Naive B cell (primary cell): ENCODE results near the gene TSPAN3. TPM values are rescaled to one million over a fixed set of nuclear protein-coding genes. Genes with fewer than 3 reads are reported as not detected.

Experiments
- ATAC-seq, 2 donors: fragments of 150-1000 bp; cut with Tn5 transposase; 2 replicates each; pipeline ENCODE4 v1.10.0; 2021; ENCODE audit warnings: low read depth in 2 of 2, mild to moderate bottlenecking in 2 of 2, moderate library complexity in 2 of 2
- DNase-seq: peaks from one replicate; pipeline ENCODE4 v3.0.0; 2022
- H3K27ac Mint-ChIP-seq, 6 donors: one replicate each; pipeline ENCODE4 v1.8.0; 2020 to 2022; ENCODE audit warnings: mild to moderate bottlenecking in 6 of 6, mixed read lengths in 6 of 6, moderate library complexity in 5 of 6, inconsistent platforms in 2 of 6
- H3K27me3 Mint-ChIP-seq, 3 donors: one replicate each; pipeline ENCODE4 v1.8.0; 2021 to 2022; ENCODE audit warnings: mixed read lengths in 3 of 3, mild to moderate bottlenecking in 1 of 3
- H3K36me3 Mint-ChIP-seq, 2 donors: one replicate each; pipeline ENCODE4 v1.8.0; 2020 to 2022; ENCODE audit warnings: mixed read lengths in 2 of 2, inconsistent platforms in 1 of 2, mild to moderate bottlenecking in 1 of 2
- H3K4me1 Mint-ChIP-seq, 3 donors: one replicate each; pipeline ENCODE4 v1.8.0; 2020 to 2022; ENCODE audit warnings: mixed read lengths in 3 of 3, inconsistent platforms in 1 of 3, mild to moderate bottlenecking in 1 of 3, moderate library complexity in 1 of 3
- H3K4me3 Mint-ChIP-seq, 8 donors: one replicate each; pipeline ENCODE4 v1.8.0; 2020 to 2022; ENCODE audit warnings: mild to moderate bottlenecking in 8 of 8, mixed read lengths in 8 of 8, moderate library complexity in 8 of 8, inconsistent platforms in 2 of 8
- H3K9me3 Mint-ChIP-seq, 7 donors: one replicate each; pipeline ENCODE4 v1.8.0; 2020 to 2022; ENCODE audit warnings: mixed read lengths in 7 of 7, mild to moderate bottlenecking in 5 of 7, inconsistent platforms in 2 of 7, moderate library complexity in 1 of 7
- polyA plus RNA-seq, 6 donors: library from polyadenylated mRNA; unstranded; fragments of 300-500 nt; fragmentation: Illumina TruSeq; gene quantifications; one replicate each; pipeline ENCODE4 v1.2.3, GENCODE V29; 2021; ENCODE audit warnings: low read depth in 6 of 6

The TSPAN3 gene
- polyA plus RNA-seq, 6 donors from 2014 or later = 418 to 685 (median 569) TPM

GRCh38 chr15:77059786-77060361 is 11.0 kb downstream of the TSPAN3 start:
- Mint-ChIP-seq H3K27me3 (no peaks in the 10 kb centered on the region), H3K27ac (peak overlapping the region; percentile 24 to 91 (median 64)), H3K36me3 (no peaks in the 10 kb centered on the region), H3K9me3 (no peaks in the 10 kb centered on the region), H3K4me1 (peaks cover 71 to 90% (median 78%) of the 10 kb centered on the region in 3 donors), H3K4me3 (peak overlapping the region; percentile 15 to 87 (median 70))
- DNase-seq = no peak
- peak; percentile 45 to 62 for ATAC-seq

- peaks cover 68 to 89% (median 77%) of the 10 kb centered on the region in 3 donors for H3K4me1 Mint-ChIP-seq
- H3K27me3 Mint-ChIP-seq = no peaks in the 10 kb centered on the region
- H3K9me3 Mint-ChIP-seq = no peaks in the 10 kb centered on the region
- no peak for ATAC-seq
- peak overlapping the region in 1 of 8 donors; percentile 3 for H3K4me3 Mint-ChIP-seq
- no peaks in the 10 kb centered on the region for H3K36me3 Mint-ChIP-seq
- DNase-seq = no peak
- H3K27ac Mint-ChIP-seq = peak overlapping the region in 5 of 6 donors; percentile 10 to 49 (median 21)
Observed at GRCh38 chr15:77058468-77058867, 12.4 kb downstream of the TSPAN3 start.

GRCh38 chr15:77057685-77058084 is 13.2 kb downstream of the TSPAN3 start:
- Mint-ChIP-seq H3K27me3 (no peaks in the 10 kb centered on the region), H3K4me1 (peaks cover 62 to 84% (median 76%) of the 10 kb centered on the region in 3 donors)

GRCh38 chr15:77057072-77057471 is 13.8 kb downstream of the TSPAN3 start:
- H3K36me3 Mint-ChIP-seq = peaks cover 0 to 7% of the 10 kb centered on the region in 2 donors
- no peak for ATAC-seq
- H3K9me3 Mint-ChIP-seq = no peaks in the 10 kb centered on the region
- peaks cover 59 to 80% (median 71%) of the 10 kb centered on the region in 3 donors for H3K4me1 Mint-ChIP-seq
- no peak for DNase-seq
- no peaks in the 10 kb centered on the region for H3K27me3 Mint-ChIP-seq
- peak overlapping the region in 1 of 8 donors; percentile 18 for H3K4me3 Mint-ChIP-seq
- peak overlapping the region in 3 of 6 donors; percentile 20 to 45 (median 23) for H3K27ac Mint-ChIP-seq

More at GRCh38 chr15:77057685-77058084, 13.2 kb downstream of the TSPAN3 start:
- H3K9me3 Mint-ChIP-seq = no peaks in the 10 kb centered on the region
- H3K27ac Mint-ChIP-seq = peak overlapping the region in 3 of 6 donors; percentile 10 to 45 (median 21)
- ATAC-seq (no peak), DNase-seq (no peak)
- H3K36me3 Mint-ChIP-seq = peaks cover 0 to under 1% of the 10 kb centered on the region in 2 donors
- H3K4me3 Mint-ChIP-seq = peak overlapping the region in 1 of 8 donors; percentile 8

GRCh38 chr15:77053709-77054108 is 17.2 kb downstream of the TSPAN3 start:
- no peak for DNase-seq
- peak overlapping the region in 2 of 8 donors; percentile 9 to 33 for H3K4me3 Mint-ChIP-seq

DNA sequence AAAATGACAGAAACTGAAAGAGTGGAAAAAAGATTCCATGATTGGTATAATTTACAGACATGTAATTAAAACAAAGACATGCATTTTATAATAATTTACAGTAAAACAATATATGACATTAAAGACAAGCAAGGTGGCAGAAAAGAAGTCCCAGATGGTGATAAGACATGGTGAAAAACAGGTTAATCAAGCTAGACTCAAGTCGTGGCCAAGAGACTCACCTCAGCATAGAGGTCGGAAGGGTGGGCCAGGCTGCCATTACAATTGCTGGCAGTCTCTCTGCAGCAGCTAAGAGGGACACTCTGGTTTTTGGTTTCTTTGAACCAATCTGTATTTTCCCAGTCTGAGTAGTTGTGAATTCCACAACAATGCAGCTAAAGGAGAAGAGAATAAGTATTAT is 18.4 kb downstream of the TSPAN3 start:
- peaks cover 26 to 43% (median 37%) of the 10 kb centered on the region in 3 donors for H3K4me1 Mint-ChIP-seq
- H3K27me3 Mint-ChIP-seq = no peaks in the 10 kb centered on the region
- no peak overlapping the region for H3K4me3 Mint-ChIP-seq
- H3K27ac Mint-ChIP-seq = peak overlapping the region in 1 of 6 donors; percentile 82
- ATAC-seq (no peak), DNase-seq (no peak)
- H3K9me3 Mint-ChIP-seq = no peaks in the 10 kb centered on the region
- H3K36me3 Mint-ChIP-seq = peaks cover 7 to 22% of the 10 kb centered on the region in 2 donors

More at GRCh38 chr15:77053709-77054108, 17.2 kb downstream of the TSPAN3 start:
- peaks cover 38 to 54% (median 48%) of the 10 kb centered on the region in 3 donors for H3K4me1 Mint-ChIP-seq
- H3K27ac Mint-ChIP-seq = peak overlapping the region in 3 of 6 donors; percentile 25 to 59 (median 38)
- no peaks in the 10 kb centered on the region for H3K9me3 Mint-ChIP-seq
- H3K36me3 Mint-ChIP-seq = peaks cover 6 to 22% of the 10 kb centered on the region in 2 donors
- ATAC-seq = no peak
- H3K27me3 Mint-ChIP-seq = no peaks in the 10 kb centered on the region

GRCh38 chr15:77048135-77048876 is 22.6 kb downstream of the TSPAN3 start:
- no peak overlapping the region for H3K4me3 Mint-ChIP-seq
- H3K9me3 Mint-ChIP-seq = no peaks in the 10 kb centered on the region
- H3K27ac Mint-ChIP-seq = peak overlapping the region in 1 of 6 donors; percentile 52
- peaks cover 26 to 40% of the 10 kb centered on the region in 2 donors for H3K36me3 Mint-ChIP-seq
- no peaks in the 10 kb centered on the region for H3K27me3 Mint-ChIP-seq
- H3K4me1 Mint-ChIP-seq = peaks cover 17 to 27% (median 26%) of the 10 kb centered on the region in 3 donors
- no peak for DNase-seq
- ATAC-seq = no peak

DNA sequence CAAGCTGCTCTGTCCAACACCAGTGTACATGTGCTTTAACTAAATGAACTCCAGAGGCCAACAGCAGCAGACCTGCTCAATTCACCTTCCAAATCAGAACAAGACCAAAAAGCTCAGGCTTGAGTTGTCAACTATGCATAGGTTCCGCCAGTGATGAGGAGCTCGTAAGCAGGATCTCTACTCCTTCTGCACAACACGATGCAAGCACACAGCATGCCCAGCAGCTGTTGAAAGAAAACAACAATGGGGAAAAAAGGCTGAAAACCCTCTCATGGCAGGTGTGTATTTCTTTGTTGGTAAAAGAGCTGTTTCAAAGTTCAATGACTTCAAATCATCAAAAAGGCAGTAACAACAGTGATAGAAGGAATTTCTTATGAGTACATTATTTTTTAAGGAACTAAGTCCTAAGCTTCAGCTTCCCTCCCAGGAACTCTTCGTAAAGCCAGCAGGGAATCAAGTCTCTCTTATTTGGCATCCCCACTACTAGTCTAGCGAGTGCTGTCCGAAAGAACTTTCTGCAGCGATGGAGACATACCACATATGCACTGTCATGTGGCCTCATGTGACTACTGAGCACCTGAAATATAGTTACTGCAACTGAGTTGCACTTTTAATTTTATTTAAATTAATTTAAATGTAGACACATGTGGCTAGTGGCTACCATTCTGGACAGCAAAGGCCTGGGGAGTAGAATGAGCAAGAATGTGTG is 24.1 kb downstream of the TSPAN3 start:
- Mint-ChIP-seq H3K27ac (peak overlapping the region in 3 of 6 donors; percentile 26 to 70 (median 49)), H3K4me3 (no peak overlapping the region), H3K36me3 (peaks cover 31 to 39% of the 10 kb centered on the region in 2 donors), H3K27me3 (no peaks in the 10 kb centered on the region), H3K4me1 (peaks cover 26 to 36% (median 28%) of the 10 kb centered on the region in 3 donors), H3K9me3 (no peaks in the 10 kb centered on the region)
- no peak for DNase-seq
- ATAC-seq = no peak

GRCh38 chr15:77045985-77046384 is 24.9 kb downstream of the TSPAN3 start:
- DNase-seq = no peak
- H3K4me1 Mint-ChIP-seq = peaks cover 31 to 43% (median 33%) of the 10 kb centered on the region in 3 donors
- ATAC-seq = no peak
- H3K27ac Mint-ChIP-seq = peak overlapping the region in 3 of 6 donors; percentile 17 to 84 (median 22)
- peaks cover 28 to 39% of the 10 kb centered on the region in 2 donors for H3K36me3 Mint-ChIP-seq
- H3K27me3 Mint-ChIP-seq = no peaks in the 10 kb centered on the region
- H3K9me3 Mint-ChIP-seq = no peaks in the 10 kb centered on the region
- no peak overlapping the region for H3K4me3 Mint-ChIP-seq

- Mint-ChIP-seq H3K4me3 (no peak overlapping the region), H3K4me1 (peaks cover 35 to 48% (median 38%) of the 10 kb centered on the region in 3 donors), H3K9me3 (peaks cover 0 to 3% (median 0%) of the 10 kb centered on the region in 7 donors), H3K27ac (peak overlapping the region in 5 of 6 donors; percentile 29 to 94 (median 72)), H3K36me3 (peaks cover 28 to 39% of the 10 kb centered on the region in 2 donors), H3K27me3 (no peaks in the 10 kb centered on the region)
- DNase-seq (no peak), ATAC-seq (peak in 1 of 2 donors; percentile 35)
Observed at GRCh38 chr15:77044228-77045042, 26.5 kb downstream of the TSPAN3 start.

GRCh38 chr15:77042955-77043920 is 27.7 kb downstream of the TSPAN3 start:
- Mint-ChIP-seq H3K9me3 (peaks cover 0 to 3% (median 0%) of the 10 kb centered on the region in 7 donors), H3K27ac (peak overlapping the region in 4 of 6 donors; percentile 49 to 94 (median 74)), H3K27me3 (no peaks in the 10 kb centered on the region), H3K36me3 (peaks cover 23 to 32% of the 10 kb centered on the region in 2 donors), H3K4me3 (peak overlapping the region in 2 of 8 donors; percentile 24 to 64), H3K4me1 (peaks cover 35 to 48% (median 39%) of the 10 kb centered on the region in 3 donors)
- DNase-seq (no peak), ATAC-seq (no peak)
